ENCODE results near the gene PRKCD.

DNA sequence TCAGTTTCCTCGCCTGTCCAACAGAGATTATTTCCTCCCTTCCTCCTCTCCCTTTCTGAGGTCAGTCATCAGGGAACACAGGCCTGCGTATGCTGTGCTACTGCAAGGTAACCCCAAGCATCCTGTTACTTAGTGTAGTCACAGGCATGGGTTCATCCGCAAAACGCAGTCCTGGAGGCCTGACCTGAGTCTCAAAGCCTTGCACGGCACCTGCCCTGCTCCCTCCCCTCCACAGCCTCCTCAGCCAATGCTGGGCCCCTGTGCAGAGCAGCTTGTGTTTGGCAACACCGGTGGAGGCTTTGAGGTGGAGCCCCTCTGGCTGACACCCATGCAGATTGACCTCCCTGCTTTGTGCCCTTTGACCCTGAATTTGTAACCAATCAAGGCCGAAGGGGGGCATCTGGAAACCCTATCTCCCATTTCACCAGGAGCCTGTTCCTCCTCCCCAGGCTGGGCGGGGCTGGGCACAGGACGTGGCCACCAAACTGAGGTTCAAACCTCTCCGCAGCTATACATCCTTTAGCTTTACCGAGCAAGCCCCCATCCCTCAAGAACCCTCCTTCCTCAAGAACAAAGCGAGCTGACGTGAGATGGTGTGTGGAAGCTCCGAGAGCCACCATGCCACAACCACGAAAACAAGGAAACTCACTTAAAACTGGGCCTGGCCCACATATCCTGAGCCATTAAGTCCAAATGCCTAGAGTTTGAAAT lies 73.3 kb downstream of the PRKCD start:
- TF ChIP-seq ISL1 (CRISPR knock-in tag; IDR thresholded peaks at IDR 0.05): no peak
- TF ChIP-seq RARB (CRISPR knock-in tag; IDR thresholded peaks at IDR 0.05): no peak
- TF ChIP-seq ZFP3 (CRISPR knock-in tag; IDR thresholded peaks at IDR 0.05): no peak
- TF ChIP-seq ARNTL (CRISPR knock-in tag; IDR thresholded peaks at IDR 0.05; ENCODE audit: borderline replicate concordance, low read depth): no peak
- TF ChIP-seq SNAI2 (CRISPR knock-in tag; IDR thresholded peaks at IDR 0.05): no peak
- TF ChIP-seq PATZ1 (CRISPR knock-in tag; IDR thresholded peaks at IDR 0.05; ENCODE audit: borderline replicate concordance): no peak
- no peak for TF ChIP-seq CSDC2 (CRISPR knock-in tag; IDR thresholded peaks at IDR 0.05)
- no peak for TF ChIP-seq CREB5 (CRISPR knock-in tag; IDR thresholded peaks at IDR 0.05; ENCODE audit: low read depth)
- no peak for TF ChIP-seq ZNF565 (CRISPR knock-in tag; conservative IDR thresholded peaks at IDR 0.05; ENCODE audit: low read depth)
- TF ChIP-seq, protein P1, sequence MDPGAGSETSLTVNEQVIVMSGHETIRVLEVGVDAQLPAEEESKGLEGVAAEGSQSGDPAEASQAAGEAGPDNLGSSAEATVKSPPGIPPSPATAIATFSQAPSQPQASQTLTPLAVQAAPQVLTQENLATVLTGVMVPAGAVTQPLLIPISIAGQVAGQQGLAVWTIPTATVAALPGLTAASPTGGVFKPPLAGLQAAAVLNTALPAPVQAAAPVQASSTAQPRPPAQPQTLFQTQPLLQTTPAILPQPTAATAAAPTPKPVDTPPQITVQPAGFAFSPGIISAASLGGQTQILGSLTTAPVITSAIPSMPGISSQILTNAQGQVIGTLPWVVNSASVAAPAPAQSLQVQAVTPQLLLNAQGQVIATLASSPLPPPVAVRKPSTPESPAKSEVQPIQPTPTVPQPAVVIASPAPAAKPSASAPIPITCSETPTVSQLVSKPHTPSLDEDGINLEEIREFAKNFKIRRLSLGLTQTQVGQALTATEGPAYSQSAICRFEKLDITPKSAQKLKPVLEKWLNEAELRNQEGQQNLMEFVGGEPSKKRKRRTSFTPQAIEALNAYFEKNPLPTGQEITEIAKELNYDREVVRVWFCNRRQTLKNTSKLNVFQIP (CRISPR knock-in tag; IDR thresholded peaks at IDR 0.05; ENCODE audit: borderline replicate concordance, low read depth): no peak
- TF ChIP-seq PPARA (CRISPR knock-in tag; IDR thresholded peaks at IDR 0.05; ENCODE audit: borderline replicate concordance): no peak
- no peak for TF ChIP-seq ZNF70 (CRISPR knock-in tag; IDR thresholded peaks at IDR 0.05)
- no peak for TF ChIP-seq ZFP30 (CRISPR knock-in tag; IDR thresholded peaks at IDR 0.05)

All from SK-N-SH treated with all-trans-retinoic acid at 6 μM for 48 hours (cell line).